Measurements from ENCODE around the gene POLDIP3.
A peak's percentile ranks its signal among the peaks of the same experiment; 100 is the strongest.
"Not testable (repeated sequence)": the region's sequence is repeated elsewhere in the genome, so short reads cannot be mapped to it uniquely, and the experiment has no call there.

POLDIP3 gene

GRCh38 chr22:42560381-42560780 is 54.3 kb downstream of the POLDIP3 start:
- no peak for DNase-seq (ENCODE audit: low read depth)

GRCh38 chr22:42553475-42554361 is 61.0 kb downstream of the POLDIP3 start, which contains the start of gene SERHL2:
TSS of gene SERHL2 (plus strand) at chr22:42553956. CDS start at chr22:42554021, 65 bp downstream.
- peak; percentile 68 for DNase-seq (ENCODE audit: low read depth)

- not testable (repeated sequence) for DNase-seq (ENCODE audit: low read depth)
Observed at GRCh38 chr22:42552294-42552647, 62.4 kb downstream of the POLDIP3 start.

GRCh38 chr22:42549331-42550060 is 65.2 kb downstream of the POLDIP3 start:
- DNase-seq (ENCODE audit: low read depth) = no peak

GRCh38 chr22:42548597-42549330 is 65.9 kb downstream of the POLDIP3 start:
- DNase-seq (ENCODE audit: low read depth) = no peak

GRCh38 chr22:42548126-42548525 is 66.6 kb downstream of the POLDIP3 start:
- DNase-seq (ENCODE audit: low read depth) = not testable (repeated sequence)

GRCh38 chr22:42547562-42547961 is 67.1 kb downstream of the POLDIP3 start:
- no peak for DNase-seq (ENCODE audit: low read depth)

- peak; percentile 99 for DNase-seq (ENCODE audit: low read depth)
Observed at GRCh38 chr22:42544686-42545085, 70.0 kb downstream of the POLDIP3 start.

GRCh38 chr22:42539236-42539771 is 75.4 kb downstream of the POLDIP3 start:
- DNase-seq (ENCODE audit: low read depth) = peak; percentile 95

- DNase-seq (ENCODE audit: low read depth) = peak; percentile 75
Observed at GRCh38 chr22:42537199-42537831, 77.4 kb downstream of the POLDIP3 start.

- DNase-seq (ENCODE audit: low read depth) = not testable (repeated sequence)
Observed at GRCh38 chr22:42536634-42537033, 78.0 kb downstream of the POLDIP3 start.

- DNase-seq (ENCODE audit: low read depth) = no peak
Observed at GRCh38 chr22:42536166-42536565, 78.5 kb downstream of the POLDIP3 start.

GRCh38 chr22:42535082-42535731 is 79.5 kb downstream of the POLDIP3 start:
- DNase-seq (ENCODE audit: low read depth) = not testable (repeated sequence)
